ENCODE data around the gene GOSR1. TPM values are rescaled to one million over a fixed set of nuclear protein-coding genes. Genes with fewer than 3 reads are reported as not detected.
"Not testable (repeated sequence)": the region's sequence is repeated elsewhere in the genome, so short reads cannot be mapped to it uniquely, and the experiment has no call there.

Gene GOSR1
- polyA plus RNA-seq, 4 donors: 42.3 to 59.8 (median 51.7) TPM

GRCh38 chr17:30541802-30542201 lies 64.6 kb downstream of the GOSR1 start:
- no peak for DNase-seq (ENCODE audit: low read depth in 4 of 4, low spot score in 2 of 4)

GRCh38 chr17:30543456-30543855 lies 66.2 kb downstream of the GOSR1 start:
- no peak for DNase-seq (ENCODE audit: low read depth in 4 of 4, low spot score in 2 of 4)

GRCh38 chr17:30545024-30545423 lies 67.8 kb downstream of the GOSR1 start:
- no peak for DNase-seq (ENCODE audit: low read depth in 4 of 4, low spot score in 2 of 4)

DNA sequence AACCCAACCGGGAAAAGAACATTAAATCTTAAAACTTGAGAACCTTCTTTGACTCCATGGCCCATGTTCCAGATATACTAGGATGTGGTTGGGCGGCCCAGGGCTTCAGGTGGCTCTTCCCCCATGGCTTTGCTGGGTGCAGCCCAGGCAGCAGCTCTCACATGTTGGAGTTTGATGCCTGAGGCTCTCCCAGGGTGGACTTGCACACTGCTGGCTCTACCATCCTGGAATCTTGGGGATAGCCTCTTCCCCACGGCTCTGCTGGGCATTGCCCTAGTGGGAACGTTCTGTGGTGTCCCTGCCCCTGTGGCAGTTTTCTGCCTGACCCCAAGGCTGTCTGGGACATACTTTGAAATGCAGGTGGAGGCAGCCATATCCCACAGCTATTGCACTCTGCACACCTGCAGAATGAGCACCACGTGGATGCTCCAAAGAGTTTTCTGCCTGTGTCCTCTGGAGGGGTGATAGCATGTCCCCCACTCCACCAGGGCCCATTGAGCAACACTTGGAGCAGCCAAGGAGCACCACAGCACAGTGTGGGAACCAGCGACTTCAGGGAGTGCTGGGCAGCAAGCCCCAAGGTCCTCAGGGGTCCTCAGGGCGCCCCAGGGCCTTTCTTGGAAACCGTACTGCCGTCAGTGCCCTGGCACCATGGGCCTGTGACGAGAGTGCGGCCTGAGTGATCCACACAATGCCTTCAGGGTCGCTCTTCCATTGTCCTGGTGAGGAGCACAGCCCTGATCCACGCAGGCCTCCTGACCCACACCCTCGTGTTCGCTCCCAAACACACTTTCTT lies 70.8 kb downstream of the GOSR1 start:
- no peak for DNase-seq (ENCODE audit: low read depth in 4 of 4, low spot score in 2 of 4)

DNA sequence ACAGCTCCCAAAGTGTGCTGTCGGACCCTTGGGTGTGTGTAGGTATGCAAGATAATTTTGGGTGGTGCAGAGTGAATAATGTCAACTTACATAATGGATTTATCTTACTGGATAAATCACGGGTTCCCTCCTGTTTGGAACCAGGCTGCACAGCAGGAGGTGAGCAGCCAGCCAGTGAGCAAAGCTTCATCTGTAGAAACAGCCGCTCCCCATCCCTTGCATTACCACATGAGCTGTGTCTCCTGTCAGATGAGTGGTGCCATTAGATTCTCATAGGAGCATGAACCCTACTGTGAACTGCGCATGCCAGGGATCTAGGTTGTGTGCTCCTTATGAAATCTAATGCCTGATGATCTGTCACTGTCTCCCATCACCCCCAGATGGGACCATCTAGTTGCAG lies 72.0 kb downstream of the GOSR1 start:
- not testable (repeated sequence) for DNase-seq (ENCODE audit: low read depth in 4 of 4, low spot score in 2 of 4)

- no peak for DNase-seq (ENCODE audit: low read depth in 4 of 4, low spot score in 2 of 4)
Observed at GRCh38 chr17:30549864-30550511, 72.8 kb downstream of the GOSR1 start.

- DNase-seq (ENCODE audit: low read depth in 4 of 4, low spot score in 2 of 4): no peak
Observed at GRCh38 chr17:30550512-30551273, 73.5 kb downstream of the GOSR1 start.

DNA sequence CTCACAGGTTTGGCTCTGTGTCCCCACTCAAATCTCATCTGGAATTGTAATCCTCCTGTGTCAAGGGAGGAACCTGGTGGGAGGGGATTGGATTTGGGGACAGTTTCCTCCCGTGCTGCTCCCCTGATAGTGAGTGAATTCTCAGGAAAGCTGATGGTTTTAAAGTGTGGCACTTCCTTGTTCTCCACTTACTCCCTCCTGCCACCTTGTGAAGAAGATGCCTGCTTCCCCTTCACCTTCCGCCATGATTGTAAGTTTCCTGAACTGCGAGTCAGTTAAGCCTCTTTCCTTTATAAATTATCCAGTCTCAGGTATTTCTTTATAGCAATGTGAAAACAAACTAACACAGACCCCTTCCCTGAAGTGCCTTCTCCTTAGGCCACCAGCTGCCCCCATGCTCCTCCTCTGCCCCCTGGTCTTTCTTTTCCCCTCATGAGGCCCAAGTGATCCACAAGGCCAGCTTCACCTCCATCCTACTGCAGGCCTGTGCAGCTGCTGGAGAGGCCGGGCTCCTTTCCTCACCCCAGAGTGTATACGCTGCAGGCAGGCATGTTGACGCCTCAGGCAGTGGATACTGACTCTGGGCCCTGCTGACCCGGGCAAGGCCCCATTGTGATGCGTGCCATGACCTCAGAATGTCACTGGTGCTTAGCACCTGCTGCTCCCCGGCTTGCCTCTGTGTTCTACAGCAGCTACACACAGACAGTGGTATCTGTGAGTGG lies 74.2 kb downstream of the GOSR1 start:
- DNase-seq (ENCODE audit: low read depth in 4 of 4, low spot score in 2 of 4): not testable (repeated sequence)

GRCh38 chr17:30551996-30552339 lies 74.8 kb downstream of the GOSR1 start:
- DNase-seq (ENCODE audit: low read depth in 4 of 4, low spot score in 2 of 4): no peak

DNA sequence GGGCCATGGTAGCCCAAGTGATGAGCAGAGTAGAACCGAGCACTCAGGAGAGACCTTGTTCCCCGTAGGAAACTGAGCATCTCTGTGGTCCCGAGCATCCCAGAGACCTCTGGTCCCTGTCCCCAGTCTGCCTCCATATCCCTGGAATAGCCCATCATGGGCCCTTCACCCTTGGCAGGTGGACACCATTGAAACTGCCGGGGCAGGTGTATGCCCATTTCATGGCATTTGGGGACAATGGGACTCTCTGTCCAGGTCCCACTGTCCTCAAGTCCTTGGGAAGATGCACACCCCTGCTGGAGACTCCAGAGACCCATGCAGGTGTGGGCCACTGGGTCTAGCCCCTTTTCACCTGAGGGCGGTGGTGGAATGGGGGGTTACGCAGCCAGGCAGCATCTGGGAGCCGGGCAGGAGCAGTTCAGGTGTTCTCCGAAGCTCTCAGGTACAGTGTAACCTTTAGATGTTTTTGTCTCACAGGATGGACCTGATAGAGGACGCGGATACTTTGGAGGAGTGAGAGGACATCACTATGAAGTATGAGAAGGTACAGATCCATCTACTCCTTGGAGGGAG lies 75.9 kb downstream of the GOSR1 start:
- DNase-seq (ENCODE audit: low read depth in 4 of 4, low spot score in 2 of 4): no peak

GRCh38 chr17:30553823-30554440 lies 76.7 kb downstream of the GOSR1 start:
- DNase-seq (ENCODE audit: low read depth in 4 of 4, low spot score in 2 of 4): not testable (repeated sequence)

GRCh38 chr17:30554839-30555751 lies 77.9 kb downstream of the GOSR1 start:
- DNase-seq (ENCODE audit: low read depth in 4 of 4, low spot score in 2 of 4): no peak

GRCh38 chr17:30555942-30556341 lies 78.7 kb downstream of the GOSR1 start:
- no peak for DNase-seq (ENCODE audit: low read depth in 4 of 4, low spot score in 2 of 4)

- no peak for DNase-seq (ENCODE audit: low read depth in 4 of 4, low spot score in 2 of 4)
Observed at GRCh38 chr17:30556374-30557332, 79.4 kb downstream of the GOSR1 start.

DNA sequence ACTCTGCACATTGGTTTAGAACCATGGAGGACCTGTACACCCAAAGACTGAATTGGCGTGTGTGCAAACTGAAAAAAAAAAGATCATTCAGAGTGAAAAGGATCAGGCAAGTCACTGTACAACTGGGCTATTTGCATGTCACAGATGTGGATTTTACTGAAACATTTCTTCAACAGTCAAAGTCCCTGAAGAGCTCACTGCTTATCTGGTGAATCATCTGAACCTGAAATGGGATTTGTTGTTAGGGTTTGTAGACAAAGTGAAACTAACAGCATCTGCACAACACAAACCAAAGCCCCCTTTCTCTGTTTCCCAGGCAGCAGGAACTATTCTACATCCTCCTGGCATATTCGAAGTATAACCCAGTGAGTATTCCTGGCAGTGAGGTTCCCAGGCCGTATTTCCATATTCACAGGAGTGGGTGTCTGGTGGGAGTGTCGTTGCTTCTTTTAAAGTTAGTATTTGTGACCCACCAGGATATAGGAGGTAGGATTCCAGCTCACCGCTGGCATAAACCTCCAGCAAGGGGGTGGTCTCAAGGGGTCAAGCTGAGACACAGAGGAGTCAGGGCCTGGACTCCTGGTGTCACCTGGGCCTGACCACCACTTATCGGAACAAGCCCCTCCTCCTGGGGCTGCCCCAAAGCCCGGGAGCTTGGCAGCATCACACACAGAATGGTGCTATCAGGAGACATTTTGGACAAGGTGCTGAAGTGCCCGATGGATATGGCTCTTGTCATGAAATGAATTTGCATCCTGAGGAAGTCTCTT lies 80.9 kb downstream of the GOSR1 start:
- DNase-seq (ENCODE audit: low read depth in 4 of 4, low spot score in 2 of 4): no peak

GRCh38 chr17:30558686-30559545 lies 81.7 kb downstream of the GOSR1 start:
- DNase-seq (ENCODE audit: low read depth in 4 of 4, low spot score in 2 of 4): no peak
